ENCODE measurements around the gene TMSB10.

DNA sequence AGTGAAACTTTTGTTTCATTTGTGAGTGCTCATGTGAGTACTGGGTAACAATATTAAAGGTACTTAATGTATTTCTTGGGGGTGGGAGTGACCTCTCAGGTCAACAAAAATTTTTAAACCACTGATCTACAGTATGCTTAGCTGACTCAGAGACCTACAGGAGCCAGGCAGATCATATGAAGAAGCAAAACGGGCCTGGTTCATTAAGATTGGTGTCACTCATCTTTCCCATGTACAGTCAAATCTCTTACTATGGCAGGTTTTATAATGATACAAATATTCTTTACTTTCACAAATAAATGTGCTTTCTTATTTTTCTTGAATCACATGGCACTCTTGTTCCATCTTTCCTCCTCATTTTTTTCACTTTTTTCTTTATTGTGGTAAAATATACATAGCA lies 7.7 kb upstream of the TMSB10 start:
- TF ChIP-seq TOX (CRISPR knock-in tag; IDR thresholded peaks at IDR 0.05; ENCODE audit: borderline replicate concordance) (no peak), POU6F1 (CRISPR knock-in tag; IDR thresholded peaks at IDR 0.05; ENCODE audit: borderline replicate concordance, low read depth) (no peak), ARNTL (CRISPR knock-in tag; IDR thresholded peaks at IDR 0.05; ENCODE audit: borderline replicate concordance, low read depth) (no peak), ESRRG (CRISPR knock-in tag; IDR thresholded peaks at IDR 0.05) (no peak), ISL1 (CRISPR knock-in tag; IDR thresholded peaks at IDR 0.05) (no peak)
- TF ChIP-seq, protein P1, sequence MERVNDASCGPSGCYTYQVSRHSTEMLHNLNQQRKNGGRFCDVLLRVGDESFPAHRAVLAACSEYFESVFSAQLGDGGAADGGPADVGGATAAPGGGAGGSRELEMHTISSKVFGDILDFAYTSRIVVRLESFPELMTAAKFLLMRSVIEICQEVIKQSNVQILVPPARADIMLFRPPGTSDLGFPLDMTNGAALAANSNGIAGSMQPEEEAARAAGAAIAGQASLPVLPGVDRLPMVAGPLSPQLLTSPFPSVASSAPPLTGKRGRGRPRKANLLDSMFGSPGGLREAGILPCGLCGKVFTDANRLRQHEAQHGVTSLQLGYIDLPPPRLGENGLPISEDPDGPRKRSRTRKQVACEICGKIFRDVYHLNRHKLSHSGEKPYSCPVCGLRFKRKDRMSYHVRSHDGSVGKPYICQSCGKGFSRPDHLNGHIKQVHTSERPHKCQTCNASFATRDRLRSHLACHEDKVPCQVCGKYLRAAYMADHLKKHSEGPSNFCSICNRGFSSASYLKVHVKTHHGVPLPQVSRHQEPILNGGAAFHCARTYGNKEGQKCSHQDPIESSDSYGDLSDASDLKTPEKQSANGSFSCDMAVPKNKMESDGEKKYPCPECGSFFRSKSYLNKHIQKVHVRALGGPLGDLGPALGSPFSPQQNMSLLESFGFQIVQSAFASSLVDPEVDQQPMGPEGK (CRISPR knock-in tag; IDR thresholded peaks at IDR 0.05; ENCODE audit: borderline replicate concordance), result no peak

All from SK-N-SH treated with all-trans-retinoic acid at 6 μM for 48 hours (cell line).